ENCODE measurements around the gene DLGAP1. TPM values are rescaled to one million over a fixed set of nuclear protein-coding genes. Genes with fewer than 3 reads are reported as not detected.

Gene DLGAP1
- total RNA-seq, 1 donor from 2014 or later: 2.0 TPM

DNA sequence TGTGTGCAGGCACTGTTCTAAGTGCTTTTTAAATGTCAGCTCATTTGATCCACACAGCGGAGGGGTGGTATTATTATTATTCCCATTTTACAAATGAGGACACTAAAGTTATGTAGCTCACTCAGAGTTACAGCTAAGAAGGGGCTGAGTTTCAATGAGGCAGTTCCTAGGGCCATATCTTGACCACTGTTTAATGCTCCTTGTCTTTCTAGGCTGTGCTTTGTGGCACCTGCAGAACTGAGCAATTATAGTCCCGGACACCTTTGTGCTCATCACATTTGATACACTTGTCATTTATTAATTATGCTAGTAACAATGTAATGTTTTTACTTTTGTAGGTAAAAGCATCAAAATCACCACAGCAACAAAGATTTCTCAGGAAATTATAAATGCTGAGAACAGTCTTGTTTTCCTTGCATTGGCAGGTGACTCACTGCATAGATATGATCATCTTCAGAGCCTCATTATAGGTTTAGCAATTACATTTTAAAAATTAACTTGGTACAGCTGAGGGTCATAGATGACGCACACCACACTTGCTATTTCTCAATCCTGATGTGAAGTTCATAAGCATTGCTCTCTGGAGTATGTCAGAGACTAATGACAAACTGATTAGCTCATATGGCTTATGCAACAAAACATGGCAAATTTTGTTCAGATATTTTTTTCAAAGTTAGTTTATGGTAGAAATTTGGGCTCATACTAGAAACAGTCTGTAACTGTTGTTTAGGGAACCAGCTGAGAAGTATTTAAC, 638.3 kb downstream of the DLGAP1 start:
- H3K9me3 ChIP-seq: no peaks in the 10 kb centered on the region
- no peaks in the 10 kb centered on the region for H3K27me3 ChIP-seq
- intact Hi-C loops (cut with DNase I): no loop called here
- DNase-seq (ENCODE audit: low spot score in 2 of 2): no peak
- H3K27ac ChIP-seq: no peak overlapping the region
- TF ChIP-seq, protein P1, sequence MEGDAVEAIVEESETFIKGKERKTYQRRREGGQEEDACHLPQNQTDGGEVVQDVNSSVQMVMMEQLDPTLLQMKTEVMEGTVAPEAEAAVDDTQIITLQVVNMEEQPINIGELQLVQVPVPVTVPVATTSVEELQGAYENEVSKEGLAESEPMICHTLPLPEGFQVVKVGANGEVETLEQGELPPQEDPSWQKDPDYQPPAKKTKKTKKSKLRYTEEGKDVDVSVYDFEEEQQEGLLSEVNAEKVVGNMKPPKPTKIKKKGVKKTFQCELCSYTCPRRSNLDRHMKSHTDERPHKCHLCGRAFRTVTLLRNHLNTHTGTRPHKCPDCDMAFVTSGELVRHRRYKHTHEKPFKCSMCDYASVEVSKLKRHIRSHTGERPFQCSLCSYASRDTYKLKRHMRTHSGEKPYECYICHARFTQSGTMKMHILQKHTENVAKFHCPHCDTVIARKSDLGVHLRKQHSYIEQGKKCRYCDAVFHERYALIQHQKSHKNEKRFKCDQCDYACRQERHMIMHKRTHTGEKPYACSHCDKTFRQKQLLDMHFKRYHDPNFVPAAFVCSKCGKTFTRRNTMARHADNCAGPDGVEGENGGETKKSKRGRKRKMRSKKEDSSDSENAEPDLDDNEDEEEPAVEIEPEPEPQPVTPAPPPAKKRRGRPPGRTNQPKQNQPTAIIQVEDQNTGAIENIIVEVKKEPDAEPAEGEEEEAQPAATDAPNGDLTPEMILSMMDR (IDR thresholded peaks at IDR 0.05): no peak
- no peaks in the 10 kb centered on the region for H3K36me3 ChIP-seq
- H3K4me1 ChIP-seq: no peaks in the 10 kb centered on the region
- no peak overlapping the region for H3K4me3 ChIP-seq

DNA sequence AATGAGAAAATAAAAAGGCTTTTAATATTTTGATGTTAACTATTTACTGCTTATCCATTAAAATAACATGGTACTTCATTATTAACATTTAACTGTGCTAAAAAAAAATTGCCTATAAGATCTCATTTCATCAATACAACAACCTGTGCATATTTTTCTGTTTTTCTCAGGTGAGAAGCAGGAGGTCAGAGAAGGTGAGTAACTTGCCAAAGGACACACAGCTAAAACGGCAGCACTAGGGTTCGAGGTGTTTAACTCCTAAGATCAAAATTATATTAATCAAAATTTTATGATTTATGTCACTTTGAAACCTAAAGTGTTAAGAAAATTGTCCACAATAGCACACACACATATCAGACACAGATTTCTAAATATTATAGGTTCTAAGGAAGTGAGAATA, 639.1 kb downstream of the DLGAP1 start:
- no peak for DNase-seq (ENCODE audit: low spot score in 2 of 2)
- no peaks in the 10 kb centered on the region for H3K36me3 ChIP-seq
- TF ChIP-seq, protein P1 (IDR thresholded peaks at IDR 0.05): no peak
- no peak overlapping the region for H3K4me3 ChIP-seq
- no peak overlapping the region for H3K27ac ChIP-seq
- H3K4me1 ChIP-seq: no peaks in the 10 kb centered on the region
- intact Hi-C loops (cut with DNase I): no loop called here
- no peaks in the 10 kb centered on the region for H3K27me3 ChIP-seq
- H3K9me3 ChIP-seq: no peaks in the 10 kb centered on the region

DNA sequence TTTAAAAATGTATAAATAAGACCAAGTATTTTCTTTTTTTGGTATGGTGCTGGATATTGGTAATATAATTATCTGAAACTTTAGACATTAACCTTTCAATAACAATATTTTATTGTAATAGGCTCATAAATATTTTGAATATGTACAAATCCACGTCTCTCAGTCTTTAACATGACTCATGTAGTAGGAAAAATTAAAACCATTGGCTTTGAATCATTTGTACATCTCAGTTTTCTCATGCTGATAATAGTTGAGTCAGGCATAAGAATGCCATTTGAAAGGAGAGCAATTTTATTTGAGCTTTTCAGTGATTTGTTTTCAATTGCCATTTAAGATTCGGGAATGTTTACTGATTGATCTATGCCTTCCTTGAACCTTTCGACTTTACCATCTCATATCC, 640.3 kb downstream of the DLGAP1 start:
- Histone ChIP-seq H3K4me3 (no peak overlapping the region), H3K27me3 (no peaks in the 10 kb centered on the region), H3K9me3 (no peaks in the 10 kb centered on the region), H3K36me3 (no peaks in the 10 kb centered on the region), H3K4me1 (no peaks in the 10 kb centered on the region), H3K27ac (no peak overlapping the region)
- TF ChIP-seq, protein P1 (IDR thresholded peaks at IDR 0.05): no peak
- intact Hi-C loops (cut with DNase I): no loop called here
- DNase-seq (ENCODE audit: low spot score in 2 of 2): no peak

DNA sequence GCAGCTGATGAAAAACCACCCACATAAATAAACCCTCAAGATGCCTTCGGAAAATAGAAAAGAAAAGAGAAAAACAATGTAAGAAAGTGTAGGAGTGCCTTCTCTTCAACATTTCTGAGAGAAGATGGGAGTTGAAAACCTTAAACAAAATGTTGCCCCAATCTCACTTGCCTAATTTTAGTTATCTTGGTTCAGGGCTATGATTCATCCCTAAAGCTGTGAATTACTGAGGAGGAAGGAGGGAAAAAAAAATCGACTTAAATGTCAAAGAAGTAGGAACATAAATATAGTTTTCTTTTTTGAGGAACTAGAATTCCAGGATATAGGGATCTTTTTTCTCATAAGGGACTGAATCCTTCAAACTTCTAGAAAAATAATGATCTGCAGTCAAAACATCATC, 644.8 kb downstream of the DLGAP1 start:
- no peak for DNase-seq (ENCODE audit: low spot score in 2 of 2)
- H3K4me1 ChIP-seq: no peaks in the 10 kb centered on the region
- TF ChIP-seq, protein P1 (IDR thresholded peaks at IDR 0.05): no peak
- intact Hi-C loops (cut with DNase I): no loop called here
- no peaks in the 10 kb centered on the region for H3K9me3 ChIP-seq
- no peak overlapping the region for H3K4me3 ChIP-seq
- H3K27ac ChIP-seq: no peak overlapping the region
- H3K27me3 ChIP-seq: no peaks in the 10 kb centered on the region
- no peaks in the 10 kb centered on the region for H3K36me3 ChIP-seq

DNA sequence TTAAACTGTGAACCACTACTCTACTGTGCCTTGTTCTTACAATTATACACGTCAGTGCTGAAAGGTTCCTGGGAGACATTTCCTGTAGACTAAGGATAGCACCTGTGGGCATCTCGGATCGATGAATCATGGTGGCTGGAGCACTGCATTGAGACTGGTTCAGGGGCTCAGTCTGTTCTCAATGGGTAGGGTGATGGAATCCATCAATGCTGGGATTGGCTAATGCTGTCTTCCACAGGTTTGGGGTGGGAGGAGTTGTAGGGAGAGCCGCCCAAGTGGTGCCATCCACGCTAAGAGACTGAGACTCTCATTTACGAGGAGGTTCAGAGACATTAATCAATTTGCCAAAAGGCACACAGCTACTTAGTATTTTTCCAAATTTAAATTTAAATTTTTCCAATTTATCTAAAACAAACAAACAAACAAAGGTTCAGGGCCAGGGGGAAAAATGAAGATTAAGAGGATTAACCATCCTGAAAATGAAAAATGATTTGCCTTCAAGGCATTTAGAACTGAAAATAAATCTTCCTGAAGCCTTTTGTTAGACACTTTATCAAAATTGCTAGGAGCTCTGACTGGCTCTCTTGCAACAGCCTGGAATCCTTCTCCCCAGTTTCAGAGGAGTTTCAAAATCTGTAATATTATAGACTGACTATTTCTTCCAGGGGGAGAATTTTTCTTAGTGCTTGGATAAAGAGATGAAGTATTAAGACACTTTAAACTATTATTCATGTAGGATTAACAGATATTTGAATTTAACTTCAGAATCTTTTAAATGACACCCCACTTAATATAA, 645.9 kb downstream of the DLGAP1 start:
- Histone ChIP-seq H3K27me3 (no peaks in the 10 kb centered on the region), H3K4me1 (no peaks in the 10 kb centered on the region), H3K36me3 (no peaks in the 10 kb centered on the region), H3K4me3 (no peak overlapping the region), H3K9me3 (no peaks in the 10 kb centered on the region), H3K27ac (no peak overlapping the region)
- no peak for DNase-seq (ENCODE audit: low spot score in 2 of 2)
- TF ChIP-seq, protein P1 (IDR thresholded peaks at IDR 0.05): no peak
- intact Hi-C loops (cut with DNase I): no loop called here

Measured in ascending aorta (tissue), 2 donors.